ENCODE data around the gene TMEM131. TPM values are rescaled to one million over a fixed set of nuclear protein-coding genes. Genes with fewer than 3 reads are reported as not detected.

The TMEM131 gene
- polyA plus RNA-seq, 3 donors: 7.0 to 23.6 (median 8.2) TPM

GRCh38 chr2:97924194-97924593, 71.6 kb downstream of the TMEM131 start:
- no peak for TF ChIP-seq CTCF (IDR thresholded peaks at IDR 0.05)
- peaks cover 45 to 67% of the 10 kb centered on the region in 2 donors for H3K36me3 Mint-ChIP-seq
- WGBS (ENCODE audit: insufficient coverage): 97% methylated on average over 4 of the region's 4 CpGs
- peaks cover 0 to 3% (median 0%) of the 10 kb centered on the region in 7 donors for H3K9me3 Mint-ChIP-seq
- peak overlapping the region in 4 of 7 donors; percentile 12 to 69 (median 58) for H3K27ac Mint-ChIP-seq
- Histone ChIP-seq H3K4me1 (ENCODE audit: control insufficient read depth in 1 of 2, insufficient read depth in 2 of 2, low read length in 2 of 2) (peaks cover 5 to 27% of the 10 kb centered on the region in 2 donors), H4K20me1 (ENCODE audit: insufficient read depth, low read length) (peaks cover 67% of the 10 kb centered on the region), H3K79me2 (ENCODE audit: insufficient read depth, low read length) (peaks cover 93% of the 10 kb centered on the region), H3K27me3 (ENCODE audit: control insufficient read depth in 2 of 2, insufficient read depth in 2 of 2, low read length in 2 of 2) (no peaks in the 10 kb centered on the region), H3K4me3 (replicated peaks in 1 of 3; ENCODE audit: low read depth in 2 of 3, low read length in 3 of 3) (no peak overlapping the region), H3K36me3 (replicated peaks in 1 of 2; ENCODE audit: control insufficient read depth in 1 of 2, insufficient read depth in 2 of 2, low read length in 2 of 2) (peaks cover 16 to 42% of the 10 kb centered on the region in 2 donors), H3K9ac (ENCODE audit: insufficient read depth, low read length, poor library complexity, severe bottlenecking) (no peak overlapping the region), H3K4me2 (replicated peaks; ENCODE audit: extremely low read depth, low read length, poor library complexity, severe bottlenecking) (no peak overlapping the region), H2AFZ (ENCODE audit: insufficient read depth, low read depth, low read length, poor library complexity, severe bottlenecking) (no peak overlapping the region), H3K27ac (ENCODE audit: low read depth in 1 of 2, low read length in 2 of 2) (no peak overlapping the region), H3K9me3 (replicated peaks in 1 of 2; ENCODE audit: control insufficient read depth in 1 of 2, insufficient read depth in 1 of 2, low read length in 2 of 2) (no peaks in the 10 kb centered on the region)
- H3K27me3 Mint-ChIP-seq (ENCODE audit: low read depth in 3 of 3): no peaks in the 10 kb centered on the region
- H3K4me3 Mint-ChIP-seq: no peak overlapping the region
- DNase-seq: no peak
- H3K4me1 Mint-ChIP-seq: peaks cover 22% of the 10 kb centered on the region
- intact Hi-C loops (cut with micrococcal nuclease): no loop called here

- H3K36me3 Mint-ChIP-seq: peaks cover 45 to 71% of the 10 kb centered on the region in 2 donors
- Histone ChIP-seq H3K36me3 (replicated peaks in 1 of 2; ENCODE audit: control insufficient read depth in 1 of 2, insufficient read depth in 2 of 2, low read length in 2 of 2) (peaks cover 12 to 51% of the 10 kb centered on the region in 2 donors), H3K79me2 (ENCODE audit: insufficient read depth, low read length) (peaks cover 90% of the 10 kb centered on the region), H3K4me2 (replicated peaks; ENCODE audit: extremely low read depth, low read length, poor library complexity, severe bottlenecking) (no peak overlapping the region), H3K27me3 (ENCODE audit: control insufficient read depth in 2 of 2, insufficient read depth in 2 of 2, low read length in 2 of 2) (no peaks in the 10 kb centered on the region), H3K9me3 (replicated peaks in 1 of 2; ENCODE audit: control insufficient read depth in 1 of 2, insufficient read depth in 1 of 2, low read length in 2 of 2) (no peaks in the 10 kb centered on the region), H3K27ac (ENCODE audit: low read depth in 1 of 2, low read length in 2 of 2) (no peak overlapping the region), H3K9ac (ENCODE audit: insufficient read depth, low read length, poor library complexity, severe bottlenecking) (no peak overlapping the region), H3K4me1 (ENCODE audit: control insufficient read depth in 1 of 2, insufficient read depth in 2 of 2, low read length in 2 of 2) (no peaks in the 10 kb centered on the region), H3K4me3 (replicated peaks in 1 of 3; ENCODE audit: low read depth in 2 of 3, low read length in 3 of 3) (no peak overlapping the region), H4K20me1 (ENCODE audit: insufficient read depth, low read length) (peaks cover 79% of the 10 kb centered on the region), H2AFZ (ENCODE audit: insufficient read depth, low read depth, low read length, poor library complexity, severe bottlenecking) (no peak overlapping the region)
- no peak for DNase-seq
- TF ChIP-seq CTCF (IDR thresholded peaks at IDR 0.05): no peak
- H3K4me3 Mint-ChIP-seq: no peak overlapping the region
- WGBS (ENCODE audit: insufficient coverage): 100% methylated on average over 2 of the region's 3 CpGs
- H3K27me3 Mint-ChIP-seq (ENCODE audit: low read depth in 3 of 3): no peaks in the 10 kb centered on the region
- peak overlapping the region in 2 of 7 donors; percentile 21 to 72 for H3K27ac Mint-ChIP-seq
- intact Hi-C loops (cut with micrococcal nuclease): loop anchor here in 1 of 2 donors (10.0 kb wide), 1 partner anchor 165 kb away; the partner anchor contains the start of gene VWA3B
- H3K4me1 Mint-ChIP-seq: peaks cover 2% of the 10 kb centered on the region
- H3K9me3 Mint-ChIP-seq: peaks cover 0 to 3% (median 0%) of the 10 kb centered on the region in 7 donors
Measured at GRCh38 chr2:97919858-97920257, 75.9 kb downstream of the TMEM131 start.
